HT1080 (cell line): Measurements from ENCODE around the gene SPTSSB. TPM values are rescaled to one million over a fixed set of nuclear protein-coding genes. Genes with fewer than 3 reads are reported as not detected.

Experiments used
- DNase-seq: peaks from one replicate; pipeline ENCODE4 v3.0.0-alpha.2; 2015; ENCODE audit warnings: low read depth
- polyA plus RNA-seq, 2 experiments: library from polyadenylated mRNA; depleted of rRNA; stranded (reverse); fragments of >200 nt; gene quantifications; 2 replicates each; pipeline ENCODE4 v1.2.3, GENCODE V29; 2015
- total RNA-seq: library from RNA; depleted of rRNA; stranded (reverse); fragments of >200 nt; shearing (Covaris generic); gene quantifications from 2 replicates; pipeline ENCODE4 v1.2.3, GENCODE V29; 2014; rRNA removed

SPTSSB gene, protein sequence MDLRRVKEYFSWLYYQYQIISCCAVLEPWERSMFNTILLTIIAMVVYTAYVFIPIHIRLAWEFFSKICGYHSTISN
- 0.23 TPM in 1 of 2 replicates, not detected in the other for total RNA-seq
- 0.02 TPM in 1 of 2 replicates, not detected in the other for polyA plus RNA-seq (2015; cell fraction: cytosol; rRNA removed)
- polyA plus RNA-seq (2015; cell fraction: nucleus; rRNA removed): not detected in 2 replicates

GRCh38 chr3:161371441-161372320, at the start of gene SPTSSB:
Gene SPTSSB (minus strand): TSS chr3:161371517. CDS start chr3:161346323, 25,194 bp downstream.
- peak; percentile 43 for DNase-seq

DNA sequence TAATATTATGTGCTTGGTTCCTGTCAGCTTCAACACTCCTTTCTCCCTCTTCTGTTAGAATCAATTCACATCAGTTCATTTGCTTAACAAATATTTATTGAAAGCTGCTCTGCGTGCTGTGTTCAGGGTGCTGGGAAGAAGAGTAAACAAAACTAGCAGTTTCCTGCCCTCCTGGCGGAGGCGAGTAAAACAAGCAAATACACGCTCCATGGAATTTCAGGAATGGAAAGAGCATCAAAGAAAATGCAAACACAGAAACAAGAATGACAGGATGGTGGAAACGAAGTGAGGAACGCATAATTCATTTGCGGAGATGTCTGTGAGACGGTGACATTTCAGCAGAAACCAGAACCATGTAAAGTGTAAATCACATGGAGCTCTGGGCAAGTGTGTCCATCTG, 49.4 kb upstream of the SPTSSB start:
- DNase-seq: no peak

DNA sequence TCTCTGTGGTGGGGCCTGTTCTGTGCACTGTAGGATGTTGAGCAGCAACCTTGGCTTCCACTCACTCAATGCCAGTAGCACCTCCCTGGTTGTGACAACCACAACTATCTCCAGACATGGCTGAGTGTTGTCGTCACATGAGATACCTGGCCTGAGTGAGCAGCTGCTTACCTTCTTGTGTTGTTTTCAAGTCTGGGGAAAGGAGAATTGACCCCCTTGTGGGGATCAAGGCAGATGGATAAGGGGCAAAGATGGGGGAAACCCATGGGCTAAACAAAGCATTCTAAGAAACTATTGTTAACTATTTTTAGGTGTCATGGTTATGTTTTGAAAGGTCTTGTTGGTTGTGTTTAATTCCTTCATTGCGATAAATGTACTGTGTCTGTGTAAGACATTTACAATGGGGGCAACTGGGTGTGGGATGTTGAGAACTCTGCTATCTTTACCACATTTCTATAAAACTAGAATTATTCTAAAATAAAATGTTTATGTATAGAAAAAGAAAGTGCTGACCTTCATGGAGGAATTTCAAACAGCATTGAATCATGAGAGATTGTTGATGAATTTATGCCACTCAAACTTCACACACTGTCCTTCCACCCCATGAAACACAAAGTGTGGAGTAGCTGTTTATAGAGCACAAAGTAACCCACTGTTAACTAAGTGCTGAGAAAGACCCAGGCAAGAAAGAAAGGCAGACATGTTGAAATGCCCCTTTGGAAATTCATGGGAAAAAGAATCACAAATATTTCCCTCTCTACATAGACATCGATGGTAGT, 48.4 kb upstream of the SPTSSB start:
- DNase-seq: no peak

DNA sequence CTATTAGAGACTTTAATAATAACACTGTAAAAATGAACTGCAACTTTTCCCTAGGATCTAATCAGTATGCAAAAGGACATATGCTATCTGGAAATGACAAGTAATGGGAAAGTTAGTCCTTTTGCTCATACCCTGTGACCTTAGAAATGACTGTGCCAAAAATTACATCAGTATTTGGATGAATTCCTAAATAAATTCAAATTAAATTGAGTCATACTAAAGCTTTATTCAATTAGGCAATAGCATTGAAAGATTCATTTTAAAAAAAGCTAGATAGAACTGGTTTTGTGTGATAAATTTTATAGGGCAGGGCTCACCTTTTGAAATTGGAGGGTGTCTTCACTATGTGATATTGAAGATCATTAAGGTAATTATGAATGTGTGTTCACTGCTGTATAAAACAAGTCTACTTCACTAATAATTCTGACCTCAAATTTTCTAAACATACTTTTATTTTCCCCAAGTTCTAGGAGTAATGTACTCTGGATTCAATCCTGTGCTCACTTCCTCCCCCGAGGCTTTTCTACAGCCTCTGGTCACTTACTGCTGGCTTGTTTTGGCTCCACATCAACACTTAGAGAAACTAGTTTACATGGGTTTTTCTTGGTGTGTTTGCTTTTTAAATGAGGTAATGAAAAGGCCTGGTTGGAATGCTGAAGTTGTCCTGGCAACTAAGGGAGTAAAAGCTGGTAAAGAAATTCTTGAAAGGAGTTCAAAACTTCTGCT, 44.4 kb upstream of the SPTSSB start:
- peak; percentile 57 for DNase-seq

- DNase-seq: no peak
These were observed 43.6 kb upstream of the SPTSSB start for GRCh38 chr3:161414907-161415306.

DNA sequence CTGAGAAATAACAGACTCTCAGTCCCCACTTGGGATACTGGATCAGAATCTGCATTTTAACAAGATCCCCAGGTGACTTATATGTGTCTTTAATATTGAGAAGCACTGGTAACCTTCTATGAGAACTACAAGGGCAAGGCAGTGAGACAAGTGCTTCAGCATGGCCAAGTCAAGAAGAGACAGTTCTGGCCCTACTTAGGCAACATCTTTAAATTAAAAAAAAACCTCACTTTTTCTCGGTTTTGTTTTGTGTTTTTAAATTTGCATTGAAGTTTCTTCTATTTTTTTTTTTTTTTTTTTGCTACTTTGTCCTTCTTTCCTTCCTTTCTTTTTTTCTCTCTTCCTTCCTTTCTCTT, 42.5 kb upstream of the SPTSSB start:
- no peak for DNase-seq

GRCh38 chr3:161413127-161413854, 42.0 kb upstream of the SPTSSB start:
- DNase-seq: peak; percentile 39

- DNase-seq: no peak
These were observed 40.8 kb upstream of the SPTSSB start for GRCh38 chr3:161412123-161412522.

DNA sequence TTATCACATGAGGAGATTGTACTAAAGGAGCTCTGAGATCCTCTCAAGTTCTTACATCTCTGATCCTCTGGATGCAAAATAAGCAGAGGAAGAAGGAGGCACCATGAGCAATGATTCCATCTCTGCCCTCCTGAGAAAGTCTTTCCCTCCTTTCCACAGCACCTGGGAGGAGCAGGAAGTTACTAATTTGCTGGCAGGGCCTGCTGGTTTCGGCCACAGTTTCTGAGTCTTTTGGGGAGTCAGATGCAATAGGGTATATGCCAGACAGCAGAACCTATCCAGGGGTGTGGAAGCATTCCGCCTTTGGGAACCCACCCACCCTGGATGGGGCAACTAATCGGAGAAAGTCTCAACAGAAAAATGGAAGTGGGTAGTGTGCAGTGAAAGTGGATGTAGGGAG, 38.5 kb upstream of the SPTSSB start:
- peak; percentile 26 for DNase-seq

GRCh38 chr3:161409069-161409468, 37.8 kb upstream of the SPTSSB start:
- DNase-seq: peak; percentile 68

DNA sequence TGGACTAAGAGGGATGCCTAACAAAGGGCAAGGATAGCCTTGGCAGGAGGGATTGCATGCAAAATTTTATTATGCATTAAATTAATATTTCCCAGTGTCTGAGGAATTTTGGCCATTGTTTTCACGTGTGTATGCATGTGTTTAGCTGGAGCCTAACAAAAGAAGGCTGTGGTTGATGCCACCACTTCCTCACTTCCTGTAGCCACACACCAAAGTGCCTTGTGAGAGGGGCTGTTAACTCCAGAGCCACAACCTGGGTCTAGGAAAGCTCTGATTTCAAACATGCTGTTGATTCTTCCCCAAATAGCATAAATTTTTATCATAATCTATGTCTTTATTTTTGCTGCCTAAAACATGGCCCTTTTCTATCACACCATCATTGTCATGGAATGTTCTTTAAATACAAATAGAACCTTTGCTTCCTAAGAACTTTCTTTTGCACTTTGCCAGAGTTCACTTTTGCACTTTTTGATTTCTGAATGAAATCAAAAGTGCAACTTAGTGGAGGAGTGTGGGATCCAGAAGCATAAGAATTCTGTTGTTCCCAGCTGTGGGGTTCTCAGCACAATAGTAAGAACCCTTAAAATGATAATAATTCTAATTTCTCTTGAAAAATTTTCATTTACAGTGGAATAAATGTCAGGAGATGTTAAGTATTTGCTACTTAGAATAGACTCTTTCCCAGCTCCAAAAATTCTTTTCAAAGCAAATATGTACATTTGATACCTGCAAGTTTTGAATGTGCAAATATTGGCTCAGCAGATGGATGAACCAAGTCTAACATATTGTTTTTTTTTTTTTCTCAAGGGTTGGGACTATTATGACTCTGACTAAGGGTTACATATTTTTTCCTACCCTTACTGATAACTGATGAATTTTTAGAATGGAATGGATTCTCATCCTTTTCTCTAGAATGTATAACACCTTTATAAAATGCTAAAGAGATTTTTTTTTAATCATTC, 35.6 kb upstream of the SPTSSB start:
- DNase-seq: peak; percentile 51

DNA sequence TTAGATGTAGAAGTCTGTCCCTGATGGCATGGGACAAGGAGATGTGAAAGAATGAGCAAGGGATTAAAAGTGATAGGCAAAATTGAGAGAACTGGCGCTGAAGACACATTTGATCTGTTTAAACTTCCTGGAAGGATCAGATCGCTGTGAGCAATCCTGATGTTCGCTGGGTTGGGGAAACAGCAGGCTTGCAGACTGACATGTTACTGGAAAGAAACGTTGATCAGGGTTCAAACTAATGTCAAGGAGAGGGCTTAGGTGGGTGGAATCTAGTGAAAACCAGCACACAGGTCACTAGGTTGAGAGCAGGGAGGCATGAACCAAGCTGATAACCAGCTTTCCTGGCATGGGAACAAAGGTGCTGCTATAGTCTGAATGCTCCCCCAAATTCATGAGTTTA, 34.5 kb upstream of the SPTSSB start:
- no peak for DNase-seq

- no peak for DNase-seq
These were observed 33.8 kb upstream of the SPTSSB start for GRCh38 chr3:161405087-161405486.

DNA sequence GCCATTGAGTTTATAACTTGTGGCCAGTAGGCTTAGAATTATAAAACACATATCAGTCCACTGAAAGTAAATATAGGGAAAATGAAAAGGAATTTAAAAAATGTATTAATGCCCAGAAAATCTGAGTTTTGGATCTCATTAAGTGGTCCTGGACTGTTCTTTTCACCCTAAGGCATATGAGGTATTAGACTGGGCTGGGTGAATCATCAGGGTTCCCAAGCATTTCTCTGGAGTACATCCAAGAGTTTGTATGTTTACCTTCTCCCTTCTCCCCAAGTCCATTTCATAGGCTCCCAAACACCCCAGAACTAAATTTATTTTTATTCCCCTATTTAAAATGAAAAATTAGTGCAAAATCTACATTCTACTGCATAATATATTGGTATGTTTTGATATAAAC, 31.9 kb upstream of the SPTSSB start:
- peak; percentile 26 for DNase-seq

GRCh38 chr3:161401389-161401788, 30.1 kb upstream of the SPTSSB start:
- DNase-seq: no peak

DNA sequence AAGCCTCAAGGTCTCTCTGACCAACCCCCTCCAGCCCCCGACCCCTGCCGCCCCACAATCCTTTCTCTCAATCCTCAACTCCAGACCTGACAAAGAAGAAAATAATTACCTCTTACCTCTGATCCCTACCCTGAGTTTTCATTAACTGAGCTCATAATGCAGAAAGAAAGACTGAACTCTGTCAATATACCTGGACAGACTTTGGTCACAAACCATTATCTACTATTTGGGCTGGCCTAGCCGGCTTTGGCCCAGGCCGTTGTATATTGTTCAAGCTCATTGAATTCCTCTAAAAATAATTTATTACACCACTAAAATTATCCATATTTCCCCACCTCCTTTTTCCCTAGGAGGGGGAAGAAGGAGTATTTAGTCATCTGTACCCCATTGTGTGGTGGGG, 29.3 kb upstream of the SPTSSB start:
- no peak for DNase-seq

DNA sequence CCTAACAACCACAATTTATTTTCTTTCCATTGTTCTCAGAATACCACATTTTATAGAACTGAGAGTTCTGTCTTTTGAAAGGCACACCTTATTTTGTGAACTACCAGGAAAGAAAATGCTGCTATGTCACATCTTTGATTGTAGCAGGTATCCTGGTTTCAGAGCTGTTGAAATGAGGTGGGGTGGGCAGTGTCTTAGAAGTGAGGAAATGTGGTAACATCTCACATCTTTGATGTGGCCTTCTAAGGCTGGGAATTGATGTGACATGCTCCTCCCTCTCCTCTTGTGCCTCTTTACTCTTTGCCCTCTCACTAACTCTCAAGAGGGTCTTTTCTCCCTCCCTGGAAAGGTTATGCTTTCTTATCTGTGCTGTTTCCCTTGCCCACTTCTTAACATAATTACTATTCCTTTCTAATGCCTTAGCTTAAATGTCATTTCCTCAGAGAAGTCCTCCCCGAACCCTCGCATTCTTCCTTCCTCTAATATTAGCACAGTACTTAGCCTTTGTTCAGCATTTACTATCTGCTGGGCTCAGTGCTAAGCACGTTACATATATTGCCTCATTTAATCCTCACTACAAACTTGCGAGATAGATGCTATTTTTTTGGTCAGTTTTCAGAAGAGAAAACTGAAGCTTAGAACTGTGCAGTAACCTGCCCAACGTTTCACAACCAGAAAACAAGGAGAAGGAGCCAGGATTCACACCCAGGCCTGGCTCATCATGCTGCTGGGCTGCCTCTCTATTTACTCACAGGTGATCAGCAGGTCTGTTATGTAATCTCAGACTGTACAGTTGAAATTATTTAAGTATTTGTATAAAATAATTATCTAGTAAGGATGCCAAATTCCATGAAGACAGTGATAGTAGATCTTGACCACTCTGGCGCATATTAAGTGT, 24.0 kb upstream of the SPTSSB start:
- DNase-seq: no peak

GRCh38 chr3:161393803-161394202, 22.5 kb upstream of the SPTSSB start:
- no peak for DNase-seq
